Adrenal gland (tissue), 12 donors: ENCODE results near the gene SPO11. TPM values are rescaled to one million over a fixed set of nuclear protein-coding genes. Genes with fewer than 3 reads are reported as not detected.

Experiments used
- DNase-seq, 7 donors: peaks; one replicate each; pipeline ENCODE4 v3.0.0-alpha.2; 2019 to 2020
- H3K27ac ChIP-seq, 5 donors: fragments of 200-600 bp; sonication (generic) in 4 of 5; 1 replicate in 3 of 5; 2 replicates in 2 of 5; pipeline versions ENCODE4 v1.5.1 to v1.8.0; 2016 to 2020; ENCODE audit warnings: mild to moderate bottlenecking in 1 of 5
- H3K27me3 ChIP-seq: fragments of 200-600 bp; 2 replicates; pipeline ENCODE4 v1.8.0; 2021
- H3K36me3 ChIP-seq, 2 donors: fragments of 200-600 bp; replicated peaks in 1 of 2; 1 replicate in 1 of 2; 2 replicates in 1 of 2; pipeline versions ENCODE4 v1.5.1 to v1.8.0; 2018 to 2022
- H3K4me1 ChIP-seq, 2 donors: fragments of 200-600 bp; replicated peaks in 1 of 2; 1 replicate in 1 of 2; 2 replicates in 1 of 2; pipeline versions ENCODE4 v1.5.1 to v1.8.0; 2018 to 2021
- H3K4me3 ChIP-seq, 4 donors: fragments of 200-600 bp; sonication (generic) in 3 of 4; one replicate each; pipeline ENCODE4 v1.5.1; 2016 to 2018
- H3K9me3 ChIP-seq, 3 donors: fragments of 200-600 bp; sonication (generic) in 1 of 3; replicated peaks in 1 of 3; 1 replicate in 2 of 3; 2 replicates in 1 of 3; pipeline versions ENCODE4 v1.5.1 to v1.8.0; 2016 to 2021
- POLR2A ChIP-seq, 2 donors: fragments of 450-650 bp; IDR thresholded peaks; one replicate each; pipeline ENCODE4 v1.6.1; 2017; ENCODE audit warnings: antibody characterized with exemption in 2 of 2, mild to moderate bottlenecking in 2 of 2, moderate library complexity in 1 of 2
- WGBS, 4 donors: extraction: QIAGEN DNeasy Blood & Tissue Kit in 2 of 4; methylation state at CpG; one replicate each; pipeline versions ENCODE4 v1.1.5 to v1.1.7; 2013 to 2017; 5-methylcytosine and 5-hydroxymethylcytosine counted together
- intact Hi-C, 2 donors: fragments of 100-400 bp; cut with DNase I; formaldehyde crosslinking; loops; one replicate each; pipeline versions ENCODE4 v1.14.1 to v1.15.0; 2022 to 2023
- polyA plus RNA-seq, 3 donors: library from polyadenylated mRNA; stranded (reverse); fragments of 200-250 nt in 2 of 3; fragments of 350-450 nt in 1 of 3; fragmentation: Illumina TruSeq in 1 of 3; extraction: RNeasy Lipid Tissue Mini Kit (QIAGEN cat#74804) in 1 of 3; gene quantifications; one replicate each; pipeline ENCODE4 v1.2.3, GENCODE V29; 2013 to 2014
- total RNA-seq, 9 donors: library from RNA; depleted of rRNA in 4 of 9; stranded (reverse); fragments of >200 nt in 4 of 9; fragments of 120-200 nt in 1 of 9; fragmentation: NEBNext Ultra II Directional in 1 of 9; extraction: Animal tissue kit (Norgen Biotek cat#: 25700) in 1 of 9; gene quantifications; one replicate each; pipeline versions ENCODE4 v1.1.0 to v1.2.4, GENCODE V29; 2013 to 2023
- TF ChIP-seq, protein P1 (sequence below), 6 experiments: fragments of 450-650 bp in 4 of 6; fragments of 200-600 bp in 2 of 6; sonication (generic) in 1 of 6; IDR thresholded peaks; 1 replicate in 5 of 6; 2 replicates in 1 of 6; pipeline versions ENCODE4 v1.5.1 to v1.8.0; 2016 to 2021; ENCODE audit warnings: antibody characterized with exemption in 6 of 6, mild to moderate bottlenecking in 2 of 6, moderate library complexity in 1 of 6
- donor health status: healthy with polysubstance abuse.
- donor health status: Bipolar disorder and iron deficiency.
- donor health status: DM: yes; HTN: yes; CAD: no.
- donor health status: DM: no; HTN: no; CAD: no.
- donor health status: DM: no; HTN: no; CAD: no.
- donor health status: DM: yes; HTN: yes; CAD: no.

The SPO11 gene
- total and polyA plus RNA-seq, 12 donors: not detected

DNA sequence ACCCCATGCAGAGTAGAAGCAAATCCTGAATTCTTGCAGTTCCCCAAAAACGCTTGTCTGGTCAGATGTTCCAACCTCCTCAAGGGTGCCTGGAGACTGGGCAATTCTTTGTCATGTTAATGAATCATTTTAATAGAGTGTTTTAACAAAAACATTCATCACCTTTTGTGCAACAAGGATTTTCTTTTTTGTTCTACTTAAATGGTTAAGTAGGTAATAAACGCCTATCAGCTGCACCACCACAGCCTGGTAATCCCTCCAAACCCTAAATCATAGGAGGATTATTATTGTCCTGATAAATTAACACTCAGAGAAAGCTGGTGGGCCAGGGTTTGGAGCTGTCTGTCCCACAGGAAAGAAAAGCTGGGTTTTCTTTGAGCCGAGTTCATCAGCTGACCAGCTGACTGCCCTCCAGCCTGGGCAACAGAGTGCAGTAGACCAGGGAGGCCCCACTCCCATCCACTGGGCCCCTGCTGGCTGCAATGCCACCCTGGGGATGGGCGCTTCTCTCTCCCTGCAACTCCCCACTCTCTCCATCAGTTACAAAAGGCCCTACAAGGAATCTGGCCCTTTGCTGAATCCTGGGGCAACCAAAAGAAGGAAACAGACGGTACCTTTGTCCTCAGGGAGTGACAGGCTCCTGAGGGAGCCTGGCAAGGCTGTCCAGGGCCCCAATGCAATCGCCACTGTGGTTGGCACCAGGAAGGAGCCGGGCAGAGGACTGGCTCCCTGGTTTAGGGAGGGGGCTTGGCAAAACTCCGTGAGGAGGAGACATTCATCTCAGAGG lies 40.0 kb upstream of the SPO11 start:
- no peak for DNase-seq
- H3K27me3 ChIP-seq: peaks cover 15% of the 10 kb centered on the region
- H3K27ac ChIP-seq: no peak overlapping the region
- H3K4me3 ChIP-seq: no peak overlapping the region
- TF ChIP-seq, protein P1, sequence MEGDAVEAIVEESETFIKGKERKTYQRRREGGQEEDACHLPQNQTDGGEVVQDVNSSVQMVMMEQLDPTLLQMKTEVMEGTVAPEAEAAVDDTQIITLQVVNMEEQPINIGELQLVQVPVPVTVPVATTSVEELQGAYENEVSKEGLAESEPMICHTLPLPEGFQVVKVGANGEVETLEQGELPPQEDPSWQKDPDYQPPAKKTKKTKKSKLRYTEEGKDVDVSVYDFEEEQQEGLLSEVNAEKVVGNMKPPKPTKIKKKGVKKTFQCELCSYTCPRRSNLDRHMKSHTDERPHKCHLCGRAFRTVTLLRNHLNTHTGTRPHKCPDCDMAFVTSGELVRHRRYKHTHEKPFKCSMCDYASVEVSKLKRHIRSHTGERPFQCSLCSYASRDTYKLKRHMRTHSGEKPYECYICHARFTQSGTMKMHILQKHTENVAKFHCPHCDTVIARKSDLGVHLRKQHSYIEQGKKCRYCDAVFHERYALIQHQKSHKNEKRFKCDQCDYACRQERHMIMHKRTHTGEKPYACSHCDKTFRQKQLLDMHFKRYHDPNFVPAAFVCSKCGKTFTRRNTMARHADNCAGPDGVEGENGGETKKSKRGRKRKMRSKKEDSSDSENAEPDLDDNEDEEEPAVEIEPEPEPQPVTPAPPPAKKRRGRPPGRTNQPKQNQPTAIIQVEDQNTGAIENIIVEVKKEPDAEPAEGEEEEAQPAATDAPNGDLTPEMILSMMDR (IDR thresholded peaks at IDR 0.05): no peak
- TF ChIP-seq POLR2A (IDR thresholded peaks at IDR 0.05): no peak
- H3K4me1 ChIP-seq: no peaks in the 10 kb centered on the region
- 50 to 59% (median 55%) methylated on average over 8 of the region's 8 CpGs for WGBS, 4 donors
- no peaks in the 10 kb centered on the region for H3K36me3 ChIP-seq
- intact Hi-C loops: no loop called here
- no peaks in the 10 kb centered on the region for H3K9me3 ChIP-seq

DNA sequence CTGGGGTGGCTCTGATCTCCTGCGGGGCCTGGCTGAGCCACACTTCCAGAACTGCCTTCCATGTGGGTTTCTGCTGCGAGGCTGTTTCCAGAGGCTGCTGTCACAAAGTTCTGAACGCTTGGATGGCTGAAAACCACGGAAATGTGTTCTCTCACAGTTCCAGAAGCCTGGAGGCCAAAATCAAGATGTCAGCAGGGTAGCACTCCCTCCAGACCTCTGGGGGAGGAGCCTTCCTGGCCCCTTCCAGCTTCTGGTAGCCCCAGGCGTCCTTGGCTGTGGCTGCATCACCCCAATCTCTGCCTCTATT lies 39.5 kb upstream of the SPO11 start:
- Histone ChIP-seq H3K27me3 (peaks cover 15% of the 10 kb centered on the region), H3K27ac (no peak overlapping the region), H3K9me3 (no peaks in the 10 kb centered on the region), H3K4me1 (no peaks in the 10 kb centered on the region), H3K36me3 (no peaks in the 10 kb centered on the region), H3K4me3 (no peak overlapping the region)
- intact Hi-C loops: no loop called here
- WGBS, 4 donors: 60 to 81% (median 64%) methylated on average over 2 to 5 of the region's 5 CpGs
- DNase-seq: no peak
- TF ChIP-seq, protein P1 (IDR thresholded peaks at IDR 0.05): no peak
- no peak for TF ChIP-seq POLR2A (IDR thresholded peaks at IDR 0.05)

DNA sequence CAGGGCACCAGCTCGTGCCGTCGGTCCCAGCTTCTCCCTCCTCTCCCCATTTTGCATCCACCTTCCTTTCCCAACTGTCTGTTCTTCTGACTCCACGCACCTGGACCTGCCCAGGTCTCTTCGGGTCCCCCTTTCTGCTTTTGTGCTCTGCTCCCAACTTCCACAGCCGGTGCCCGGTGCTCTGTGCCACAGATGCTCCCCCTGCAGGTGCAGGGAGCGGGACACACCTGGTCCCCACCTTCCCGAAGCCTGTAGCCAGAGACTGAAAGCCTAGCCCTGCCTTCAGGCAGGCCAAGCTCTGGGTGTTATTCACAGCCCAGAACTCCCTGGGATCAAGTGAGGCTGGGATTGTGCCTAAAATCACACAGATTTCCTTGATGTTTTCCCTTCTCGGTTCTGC lies 38.6 kb upstream of the SPO11 start:
- WGBS, 4 donors: 69 to 76% (median 74%) methylated on average over 10 of the region's 10 CpGs
- Histone ChIP-seq H3K4me1 (no peaks in the 10 kb centered on the region), H3K36me3 (no peaks in the 10 kb centered on the region), H3K27ac (no peak overlapping the region), H3K27me3 (peaks cover 15% of the 10 kb centered on the region), H3K9me3 (no peaks in the 10 kb centered on the region), H3K4me3 (no peak overlapping the region)
- no peak for TF ChIP-seq POLR2A (IDR thresholded peaks at IDR 0.05)
- TF ChIP-seq, protein P1 (IDR thresholded peaks at IDR 0.05): no peak
- intact Hi-C loops: no loop called here
- no peak for DNase-seq

DNA sequence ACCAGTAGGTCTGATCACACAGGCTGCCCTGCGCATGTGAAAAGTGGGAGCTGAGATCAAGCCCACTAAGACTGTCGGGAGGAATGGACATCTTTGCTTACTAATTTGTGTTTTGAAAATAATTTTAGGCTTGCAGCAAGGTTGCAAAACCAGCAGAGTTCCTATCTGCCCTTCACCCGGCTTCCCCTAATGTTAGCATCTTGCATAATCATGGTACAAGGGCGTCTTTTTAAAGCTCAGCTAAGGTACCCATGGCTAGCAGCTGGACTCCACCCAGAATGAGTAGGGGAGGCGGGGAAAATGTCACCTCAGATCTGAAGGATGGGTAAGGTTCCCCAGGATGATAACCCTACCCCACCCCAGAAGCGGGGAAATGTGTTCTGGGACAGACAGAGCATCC lies 37.9 kb upstream of the SPO11 start:
- DNase-seq: no peak
- Histone ChIP-seq H3K27ac (no peak overlapping the region), H3K9me3 (no peaks in the 10 kb centered on the region), H3K4me3 (no peak overlapping the region), H3K36me3 (no peaks in the 10 kb centered on the region), H3K4me1 (no peaks in the 10 kb centered on the region), H3K27me3 (peaks cover 15% of the 10 kb centered on the region)
- WGBS, 4 donors: 74 to 89% (median 81%) methylated on average over 6 of the region's 6 CpGs
- TF ChIP-seq POLR2A (IDR thresholded peaks at IDR 0.05): no peak
- TF ChIP-seq, protein P1 (IDR thresholded peaks at IDR 0.05): no peak
- intact Hi-C loops: no loop called here
